Measurements from ENCODE around the gene RDX.

- TF ChIP-seq CTCF (IDR thresholded peaks at IDR 0.05; ENCODE audit: control extremely low read depth in 1 of 3, insufficient read depth in 1 of 3, low read depth in 1 of 3, low read length in 3 of 3) (no peak), POLR2A (IDR thresholded peaks at IDR 0.05; ENCODE audit: control extremely low read depth in 1 of 2, low read depth in 2 of 2, low read length in 2 of 2) (no peak), PHF8 (conservative IDR thresholded peaks at IDR 0.05; ENCODE audit: low read depth, low read length) (no peak), CREB1 (IDR thresholded peaks at IDR 0.05) (no peak), CEBPB (IDR thresholded peaks at IDR 0.05; ENCODE audit: low read depth, low read length) (no peak), SRF (IDR thresholded peaks at IDR 0.05; ENCODE audit: low read depth, low read length) (no peak), BCL11A (IDR thresholded peaks at IDR 0.05; ENCODE audit: low read depth in 2 of 2, low read length in 2 of 2) (no peak), NANOG (IDR thresholded peaks at IDR 0.05; ENCODE audit: insufficient read depth, low read depth, low read length, poor library complexity, severe bottlenecking) (no peak), RAD21 (IDR thresholded peaks at IDR 0.05 in 1 of 2, conservative IDR thresholded peaks at IDR 0.05 in 1 of 2; ENCODE audit: low read depth in 2 of 2, low read length in 2 of 2) (no peak), MAX (IDR thresholded peaks at IDR 0.05) (no peak)
These were observed 148.3 kb downstream of the RDX start for GRCh38 chr11:110147962-110148709.

Data from H1 (cell line).